Transverse colon (tissue), 4 donors: ENCODE data around the gene SCGB2B2. TPM values are rescaled to one million over a fixed set of nuclear protein-coding genes. Genes with fewer than 3 reads are reported as not detected.
A peak's percentile ranks its signal among the peaks of the same experiment; 100 is the strongest.

ENCODE experiments used
- DNase-seq: peaks from one replicate; pipeline ENCODE4 v3.0.0-alpha.2; 2019
- H3K27ac ChIP-seq, 4 donors: fragments of 200-600 bp; sonication (generic); 2 replicates each; pipeline ENCODE4 v1.5.1; 2016 to 2018; ENCODE audit warnings: inconsistent platforms in 4 of 4
- H3K27me3 ChIP-seq: fragments of 200-600 bp; sonication (generic); 2 replicates; pipeline ENCODE4 v1.5.1; 2017; ENCODE audit warnings: inconsistent platforms
- H3K36me3 ChIP-seq, 4 donors: fragments of 200-600 bp; sonication (generic); 2 replicates each; pipeline ENCODE4 v1.5.1; 2017 to 2019; ENCODE audit warnings: inconsistent platforms in 4 of 4
- H3K4me1 ChIP-seq, 4 donors: fragments of 200-600 bp; sonication (generic); 2 replicates each; pipeline ENCODE4 v1.5.1; 2017 to 2020; ENCODE audit warnings: inconsistent platforms in 4 of 4
- H3K4me3 ChIP-seq, 4 donors: fragments of 200-600 bp; sonication (generic); 1 replicate in 1 of 4; 2 replicates in 3 of 4; pipeline versions ENCODE4 v1.5.1 to v1.6.1; 2017 to 2019; ENCODE audit warnings: inconsistent platforms in 4 of 4
- H3K9me3 ChIP-seq, 2 donors: fragments of 200-600 bp; sonication (generic); 2 replicates each; pipeline ENCODE4 v1.5.1; 2017 to 2019; ENCODE audit warnings: inconsistent platforms in 2 of 2
- CTCF ChIP-seq, 5 experiments: fragments of 200-600 bp in 3 of 5; fragments of 450-650 bp in 2 of 5; sonication (generic) in 3 of 5; IDR thresholded peaks; 1 replicate in 2 of 5; 2 replicates in 3 of 5; pipeline ENCODE4 v1.5.1; 2016 to 2017; ENCODE audit warnings: antibody characterized with exemption in 5 of 5, inconsistent platforms in 3 of 5, mild to moderate bottlenecking in 2 of 5, moderate library complexity in 1 of 5
- EP300 ChIP-seq: sonication (generic); formaldehyde crosslinking; IDR thresholded peaks from one replicate; pipeline ENCODE4 v1.6.1; 2017; ENCODE audit warnings: antibody characterized with exemption, low read depth
- POLR2A ChIP-seq: fragments of 450-650 bp; IDR thresholded peaks from one replicate; pipeline ENCODE4 v1.6.1; 2016; ENCODE audit warnings: antibody characterized with exemption, mild to moderate bottlenecking, moderate library complexity
- POLR2AphosphoS5 ChIP-seq, 3 donors: sonication (generic); formaldehyde crosslinking; IDR thresholded peaks; one replicate each; pipeline ENCODE4 v1.6.1; 2016; ENCODE audit warnings: antibody characterized with exemption in 3 of 3
- WGBS, 2 donors: methylation state at CpG; one replicate each; pipeline ENCODE4 v1.1.5; 2018; ENCODE audit warnings: low coverage in 1 of 2; 5-methylcytosine and 5-hydroxymethylcytosine counted together
- in situ Hi-C, 4 donors: fragments of 200-750 bp; cut with MboI; loops; one replicate each; pipeline versions ENCODE4 v1.15.0 to v1.15.1; 2017; ENCODE audit warnings: low sequenced_read_pairs in 3 of 4, low pct_ligation_motif_present in 1 of 4, low pct_unique_long_range_greater_than_20kb in 1 of 4
- intact Hi-C: fragments of 100-400 bp; cut with DNase I; formaldehyde crosslinking; loops from one replicate; pipeline ENCODE4 v1.15.1; 2023; ENCODE audit warnings: low total_unique reads
- total RNA-seq, 4 donors: library from RNA; depleted of rRNA; stranded (reverse); fragments of >200 nt; gene quantifications; one replicate each; pipeline ENCODE4 v1.1.0, GENCODE V29; 2016

Gene SCGB2B2
- total RNA-seq, 4 donors from 2014 or later: 0.82 to 14.3 (median 1.3) TPM; not detected in 1

GRCh38 chr19:34713262-34713637 lies 36.3 kb upstream of the SCGB2B2 start:
- in situ Hi-C loops (loop anchor here in 3 of 4 donors (5.0 to 25.0 kb wide), 4 partner anchors 76 to 218 kb away; no protein-coding TSS in a partner anchor), intact Hi-C loops (loop anchor here (5.0 kb wide), 2 partner anchors 76 to 211 kb away; no protein-coding TSS in a partner anchor)
- Histone ChIP-seq H3K4me1 (no peaks in the 10 kb centered on the region), H3K36me3 (no peaks in the 10 kb centered on the region), H3K27ac (no peak overlapping the region), H3K4me3 (no peak overlapping the region), H3K27me3 (no peaks in the 10 kb centered on the region), H3K9me3 (peaks cover 12 to 23% of the 10 kb centered on the region in 2 donors)
- WGBS, 2 donors: 91% methylated on average over 2 of the region's 2 CpGs; no CpG with 5 or more reads in 1 of the 2 donors
- no peak for DNase-seq
- no peak for TF ChIP-seq POLR2A

- WGBS, 2 donors: 36 to 45% methylated on average over 4 to 11 of the region's 11 CpGs
- peaks cover 12 to 23% of the 10 kb centered on the region in 2 donors for H3K9me3 ChIP-seq
- no peaks in the 10 kb centered on the region for H3K4me1 ChIP-seq
- no peak overlapping the region for H3K4me3 ChIP-seq
- no peaks in the 10 kb centered on the region for H3K36me3 ChIP-seq
- H3K27ac ChIP-seq: no peak overlapping the region
- in situ Hi-C loops (loop anchor here in 3 of 4 donors (5.0 to 25.0 kb wide), 4 partner anchors 75 to 218 kb away; no protein-coding TSS in a partner anchor), intact Hi-C loops (loop anchor here (5.0 kb wide), 2 partner anchors 75 to 210 kb away; no protein-coding TSS in a partner anchor)
- peak; percentile 50 for DNase-seq
- H3K27me3 ChIP-seq: no peaks in the 10 kb centered on the region
- TF ChIP-seq POLR2AphosphoS5 (IDR thresholded peaks at IDR 0.05) (no peak), CTCF (IDR thresholded peaks at IDR 0.05) (peak; percentile 78 to 87 (median 80))
Measured at GRCh38 chr19:34712395-34713261, 35.7 kb upstream of the SCGB2B2 start.

- TF ChIP-seq POLR2AphosphoS5 (IDR thresholded peaks at IDR 0.05): no peak
- no peak for TF ChIP-seq EP300
- no peak for TF ChIP-seq POLR2A
- TF ChIP-seq CTCF (IDR thresholded peaks at IDR 0.05): no peak
- Histone ChIP-seq H3K9me3 (peaks cover 12 to 23% of the 10 kb centered on the region in 2 donors), H3K27ac (no peak overlapping the region), H3K36me3 (no peaks in the 10 kb centered on the region), H3K4me3 (no peak overlapping the region), H3K27me3 (no peaks in the 10 kb centered on the region), H3K4me1 (no peaks in the 10 kb centered on the region)
- no peak for DNase-seq
- in situ Hi-C loops (loop anchor here in 3 of 4 donors (5.0 to 25.0 kb wide), 4 partner anchors 75 to 217 kb away; no protein-coding TSS in a partner anchor), intact Hi-C loops (loop anchor here (5.0 kb wide), 2 partner anchors 75 to 210 kb away; no protein-coding TSS in a partner anchor)
- 71 to 79% methylated on average over 5 to 6 of the region's 6 CpGs for WGBS, 2 donors
Measured at GRCh38 chr19:34711890-34712289, 34.9 kb upstream of the SCGB2B2 start.

- Histone ChIP-seq H3K9me3 (peaks cover 0 to 3% of the 10 kb centered on the region in 2 donors), H3K27me3 (no peaks in the 10 kb centered on the region), H3K27ac (no peak overlapping the region), H3K4me3 (no peak overlapping the region), H3K4me1 (no peaks in the 10 kb centered on the region), H3K36me3 (no peaks in the 10 kb centered on the region)
- intact Hi-C loops: no loop called here
- 63% methylated on average over 2 of the region's 2 CpGs; no CpG with 5 or more reads in 1 of the 2 donors for WGBS, 2 donors
- in situ Hi-C loops: loop anchor here in 1 of 4 donors (25.0 kb wide), 1 partner anchor 195 kb away; no protein-coding TSS in a partner anchor
- TF ChIP-seq EP300: no peak
- no peak for TF ChIP-seq CTCF (IDR thresholded peaks at IDR 0.05)
- no peak for TF ChIP-seq POLR2AphosphoS5 (IDR thresholded peaks at IDR 0.05)
- no peak for TF ChIP-seq POLR2A
- no peak for DNase-seq
Measured at GRCh38 chr19:34707661-34708060, 30.7 kb upstream of the SCGB2B2 start.
